H9 (cell line): ENCODE results near the gene AMDHD2. TPM values are rescaled to one million over a fixed set of nuclear protein-coding genes. Genes with fewer than 3 reads are reported as not detected.

Experiments used
- DNase-seq: peaks from one replicate; pipeline ENCODE4 v3.0.0-alpha.2; 2017
- H2AFZ ChIP-seq: one replicate; pipeline ENCODE4 v1.6.1; 2013; ENCODE audit warnings: mild to moderate bottlenecking, low read length, control low read depth, moderate library complexity
- H2AK5ac ChIP-seq: 2 replicates; pipeline ENCODE4 v1.6.1; 2013; ENCODE audit warnings: low read length, control low read depth, mixed read lengths; ENCODE audit not compliant: insufficient read length
- H2BK120ac ChIP-seq: one replicate; pipeline ENCODE4 v1.6.1; 2013; ENCODE audit warnings: low read depth, mild to moderate bottlenecking, low read length, control low read depth, inconsistent platforms; ENCODE audit not compliant: poor library complexity, severe bottlenecking
- H2BK12ac ChIP-seq: 2 replicates; pipeline ENCODE4 v1.6.1; 2013; ENCODE audit warnings: low read length, control low read depth, mixed read lengths, low read depth; ENCODE audit not compliant: insufficient read length
- H2BK15ac ChIP-seq: 2 replicates; pipeline ENCODE4 v1.6.1; 2013; ENCODE audit warnings: low read depth, low read length, control low read depth
- H2BK20ac ChIP-seq: one replicate; pipeline ENCODE4 v1.6.1; 2013; ENCODE audit warnings: low read depth, mild to moderate bottlenecking, low read length, control low read depth, inconsistent platforms; ENCODE audit not compliant: poor library complexity, severe bottlenecking
- H2BK5ac ChIP-seq: 2 replicates; pipeline ENCODE4 v1.6.1; 2013; ENCODE audit warnings: low read length, control low read depth, mixed read lengths; ENCODE audit not compliant: insufficient read length
- H3K14ac ChIP-seq: 2 replicates; pipeline ENCODE4 v1.6.1; 2013; ENCODE audit warnings: low read length, control low read depth; ENCODE audit not compliant: insufficient read depth
- H3K18ac ChIP-seq: 2 replicates; pipeline ENCODE4 v1.6.1; 2013; ENCODE audit warnings: low read depth, mild to moderate bottlenecking, mixed read lengths, low read length, control low read depth; ENCODE audit not compliant: insufficient read length
- H3K23ac ChIP-seq: 2 replicates; pipeline ENCODE4 v1.6.1; 2013; ENCODE audit warnings: low read length, control low read depth, mixed read lengths, low read depth; ENCODE audit not compliant: insufficient read length
- H3K23me2 ChIP-seq: 2 replicates; pipeline ENCODE4 v1.6.1; 2013; ENCODE audit warnings: low read depth, mild to moderate bottlenecking, mixed read lengths, low read length, control low read depth; ENCODE audit not compliant: insufficient read length, poor library complexity, severe bottlenecking
- H3K27ac ChIP-seq: 2 replicates; pipeline ENCODE4 v1.5.1; 2013; ENCODE audit warnings: low read length, control low read depth, mixed read lengths, low read depth; ENCODE audit not compliant: insufficient read length
- H3K27me3 ChIP-seq: 2 replicates; pipeline ENCODE4 v1.6.1; 2013; ENCODE audit warnings: low read length, control low read depth, inconsistent platforms; ENCODE audit not compliant: insufficient read depth
- H3K4ac ChIP-seq: 2 replicates; pipeline ENCODE4 v1.6.1; 2013; ENCODE audit warnings: low read depth, mild to moderate bottlenecking, control low read depth, inconsistent platforms, low read length, moderate library complexity
- H3K4me1 ChIP-seq: 2 replicates; pipeline ENCODE4 v1.6.1; 2013; ENCODE audit warnings: low read length, control low read depth, inconsistent platforms; ENCODE audit not compliant: insufficient read depth
- H3K4me2 ChIP-seq: 2 replicates; pipeline ENCODE4 v1.6.1; 2013; ENCODE audit warnings: low read length, control low read depth, mixed read lengths; ENCODE audit not compliant: insufficient read length, insufficient read depth
- H3K56ac ChIP-seq: 2 replicates; pipeline ENCODE4 v1.6.1; 2013; ENCODE audit warnings: low read depth, mild to moderate bottlenecking, mixed read lengths, low read length, control low read depth; ENCODE audit not compliant: insufficient read length
- H3K79me1 ChIP-seq: 2 replicates; pipeline ENCODE4 v1.6.1; 2013; ENCODE audit warnings: low read depth, mild to moderate bottlenecking, moderate library complexity, low read length, control low read depth, inconsistent platforms; ENCODE audit not compliant: insufficient read depth, poor library complexity, severe bottlenecking
- H3K79me2 ChIP-seq: 2 replicates; pipeline ENCODE4 v1.6.1; 2013; ENCODE audit warnings: low read length, control low read depth, inconsistent platforms; ENCODE audit not compliant: insufficient read depth
- H3K9ac ChIP-seq: 2 replicates; pipeline ENCODE4 v1.6.1; 2013; ENCODE audit warnings: low read length, control low read depth, mixed read lengths; ENCODE audit not compliant: insufficient read length; ENCODE audit errors: extremely low read depth
- H3K9me3 ChIP-seq: one replicate; pipeline ENCODE4 v1.6.1; 2013; ENCODE audit warnings: low read depth, low read length, inconsistent platforms; ENCODE audit not compliant: control insufficient read depth
- H3T11ph ChIP-seq: one replicate; pipeline ENCODE4 v1.6.1; 2013; ENCODE audit warnings: mild to moderate bottlenecking, low read length, control low read depth, inconsistent platforms
- H4K20me1 ChIP-seq: one replicate; pipeline ENCODE4 v1.6.1; 2013; ENCODE audit not compliant: control insufficient read depth, insufficient read length, insufficient read depth
- H4K5ac ChIP-seq: 2 replicates; pipeline ENCODE4 v1.6.1; 2013; ENCODE audit warnings: low read depth, mild to moderate bottlenecking, mixed read lengths, low read length, control low read depth; ENCODE audit not compliant: insufficient read length
- H4K8ac ChIP-seq: replicated peaks from 2 replicates; pipeline ENCODE4 v1.6.1; 2013; ENCODE audit warnings: low read length, control low read depth, mixed read lengths, low read depth; ENCODE audit not compliant: insufficient read length
- H4K91ac ChIP-seq: 2 replicates; pipeline ENCODE4 v1.6.1; 2013; ENCODE audit warnings: low read depth, mild to moderate bottlenecking, moderate library complexity, mixed read lengths, low read length, control low read depth; ENCODE audit not compliant: insufficient read length
- H3K27ac Mint-ChIP-seq, 3 experiments: 2 replicates in 2 of 3; 3 replicates in 1 of 3; pipeline ENCODE4 v1.8.0; 2020 to 2021; ENCODE audit warnings: mixed read lengths in 3 of 3, mild to moderate bottlenecking in 1 of 3, moderate library complexity in 1 of 3
- H3K27me3 Mint-ChIP-seq: 2 replicates; pipeline ENCODE4 v1.8.0; 2021; ENCODE audit warnings: low read depth, mild to moderate bottlenecking, moderate library complexity, mixed read lengths
- H3K36me3 Mint-ChIP-seq, 3 experiments: 2 replicates in 2 of 3; 3 replicates in 1 of 3; pipeline ENCODE4 v1.8.0; 2020 to 2021; ENCODE audit warnings: low read depth in 3 of 3, mixed read lengths in 3 of 3; ENCODE audit not compliant: insufficient read depth in 1 of 3
- H3K4me1 Mint-ChIP-seq, 2 experiments: 2 replicates each; pipeline ENCODE4 v1.8.0; 2020; ENCODE audit warnings: mixed read lengths in 2 of 2
- H3K4me3 Mint-ChIP-seq, 2 experiments: 2 replicates in 1 of 2; 3 replicates in 1 of 2; pipeline ENCODE4 v1.8.0; 2020 to 2021; ENCODE audit warnings: mild to moderate bottlenecking in 2 of 2, mixed read lengths in 2 of 2, moderate library complexity in 1 of 2
- H3K9me3 Mint-ChIP-seq, 2 experiments: 2 replicates in 1 of 2; 3 replicates in 1 of 2; pipeline ENCODE4 v1.8.0; 2020; ENCODE audit warnings: mild to moderate bottlenecking in 2 of 2, mixed read lengths in 2 of 2, moderate library complexity in 1 of 2
- WGBS: extraction: QIAGEN DNeasy Blood & Tissue Kit; methylation state at CpG from one replicate; pipeline ENCODE4 v1.1.7; 2013; ENCODE audit warnings: missing lambda C conversion rate, low lambda C conversion rate, mixed read lengths; ENCODE audit not compliant: insufficient read length; ENCODE audit errors: extremely low coverage; 5-methylcytosine and 5-hydroxymethylcytosine counted together
- total RNA-seq: library from RNA; stranded (reverse); gene quantifications from 2 replicates; pipeline ENCODE4 v1.2.1, GENCODE V29; 2021
- TF ChIP-seq, protein P1 (sequence below): fragments of 200-600 bp; sonication (generic); conservative IDR thresholded peaks from 3 replicates; pipeline ENCODE4 v1.8.0; 2021; ENCODE audit warnings: antibody characterized with exemption, mild to moderate bottlenecking

Gene AMDHD2
- total RNA-seq, 1 experiment from 2014 or later = 61.5 TPM

DNA sequence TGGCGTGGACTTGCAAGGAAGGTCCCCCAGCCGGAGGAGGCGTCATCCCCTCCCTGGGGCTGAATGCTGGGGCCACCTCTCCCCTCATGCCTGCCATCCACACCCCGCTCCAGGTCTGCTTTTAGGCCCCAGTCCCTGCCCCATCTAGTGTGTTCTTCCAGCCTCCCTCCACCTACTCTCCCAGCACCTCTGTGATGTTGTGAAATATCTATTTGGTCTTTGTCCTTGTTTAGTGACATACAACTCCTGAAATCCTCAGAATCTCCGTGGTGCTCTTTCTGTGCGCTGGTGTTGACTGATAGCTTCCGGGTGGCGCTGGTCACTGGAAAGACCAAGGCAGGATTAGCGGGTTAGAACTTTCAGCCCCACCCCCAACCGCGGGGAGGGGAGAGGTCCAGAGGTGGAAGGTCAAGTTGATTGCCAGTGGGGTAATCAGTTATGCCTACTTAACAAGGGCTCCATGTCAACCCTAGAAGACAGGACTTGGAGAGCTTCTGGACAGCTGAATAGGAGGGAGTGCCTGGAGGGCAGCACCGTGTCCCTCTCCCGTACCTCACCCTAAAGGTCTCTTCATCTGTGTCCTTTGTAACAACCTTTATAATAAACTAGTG lies 35.2 kb upstream of the AMDHD2 start:
- H2AFZ ChIP-seq = no peak overlapping the region
- H3K27ac Mint-ChIP-seq = peak overlapping the region in 1 of 3 experiments; percentile 30; a peak in 3 of 7 replicates
- no peaks in the 10 kb centered on the region for H3K4me1 ChIP-seq
- no peaks in the 10 kb centered on the region for H3K23me2 ChIP-seq
- no peaks in the 10 kb centered on the region for H3K9me3 Mint-ChIP-seq
- H2BK20ac ChIP-seq = no peak overlapping the region
- WGBS = no CpG with 5 or more reads among the region's 13 CpGs
- H4K91ac ChIP-seq = no peak overlapping the region
- no peak overlapping the region for H2AK5ac ChIP-seq
- no peak overlapping the region for H3K27ac ChIP-seq
- H2BK5ac ChIP-seq = no peak overlapping the region
- peaks cover 11 to 15% of the 10 kb centered on the region in 2 experiments for H3K4me1 Mint-ChIP-seq
- peaks cover 4% of the 10 kb centered on the region for H4K20me1 ChIP-seq
- H2BK12ac ChIP-seq = no peak overlapping the region
- no peak overlapping the region for H2BK15ac ChIP-seq
- no peak overlapping the region for H3K4me2 ChIP-seq
- H3K27me3 ChIP-seq = no peaks in the 10 kb centered on the region
- no peaks in the 10 kb centered on the region for H3K27me3 Mint-ChIP-seq
- no peaks in the 10 kb centered on the region for H3K9me3 ChIP-seq
- H3K56ac ChIP-seq = no peak overlapping the region
- no peak overlapping the region for H2BK120ac ChIP-seq
- H3K18ac ChIP-seq = no peak overlapping the region
- H3K79me2 ChIP-seq = no peaks in the 10 kb centered on the region; the same call in 1 of the 2 replicates
- H3K79me1 ChIP-seq = no peaks in the 10 kb centered on the region
- H4K8ac ChIP-seq = no peak overlapping the region
- DNase-seq = no peak
- H4K5ac ChIP-seq = no peak overlapping the region
- H3K4me3 Mint-ChIP-seq = no peak overlapping the region
- no peak overlapping the region for H3K9ac ChIP-seq
- H3K4ac ChIP-seq = no peak overlapping the region
- TF ChIP-seq, protein P1, sequence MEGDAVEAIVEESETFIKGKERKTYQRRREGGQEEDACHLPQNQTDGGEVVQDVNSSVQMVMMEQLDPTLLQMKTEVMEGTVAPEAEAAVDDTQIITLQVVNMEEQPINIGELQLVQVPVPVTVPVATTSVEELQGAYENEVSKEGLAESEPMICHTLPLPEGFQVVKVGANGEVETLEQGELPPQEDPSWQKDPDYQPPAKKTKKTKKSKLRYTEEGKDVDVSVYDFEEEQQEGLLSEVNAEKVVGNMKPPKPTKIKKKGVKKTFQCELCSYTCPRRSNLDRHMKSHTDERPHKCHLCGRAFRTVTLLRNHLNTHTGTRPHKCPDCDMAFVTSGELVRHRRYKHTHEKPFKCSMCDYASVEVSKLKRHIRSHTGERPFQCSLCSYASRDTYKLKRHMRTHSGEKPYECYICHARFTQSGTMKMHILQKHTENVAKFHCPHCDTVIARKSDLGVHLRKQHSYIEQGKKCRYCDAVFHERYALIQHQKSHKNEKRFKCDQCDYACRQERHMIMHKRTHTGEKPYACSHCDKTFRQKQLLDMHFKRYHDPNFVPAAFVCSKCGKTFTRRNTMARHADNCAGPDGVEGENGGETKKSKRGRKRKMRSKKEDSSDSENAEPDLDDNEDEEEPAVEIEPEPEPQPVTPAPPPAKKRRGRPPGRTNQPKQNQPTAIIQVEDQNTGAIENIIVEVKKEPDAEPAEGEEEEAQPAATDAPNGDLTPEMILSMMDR = no peak
- H3T11ph ChIP-seq = no peak overlapping the region
- H3K23ac ChIP-seq = no peak overlapping the region
- no peaks in the 10 kb centered on the region for H3K36me3 Mint-ChIP-seq
- no peak overlapping the region for H3K14ac ChIP-seq
